Omental fat pad (tissue), 4 donors: Measurements from ENCODE around the gene WWTR1. TPM values are rescaled to one million over a fixed set of nuclear protein-coding genes. Genes with fewer than 3 reads are reported as not detected.
A peak's percentile ranks its signal among the peaks of the same experiment; 100 is the strongest.

Experiments used
- ATAC-seq: fragments of 150-250 bp; one replicate; pipeline ENCODE4 v1.9.1; 2016; ENCODE audit warnings: mild to moderate bottlenecking, moderate library complexity; ENCODE audit not compliant: low FRiP score
- DNase-seq: peaks from one replicate; pipeline ENCODE4 v3.0.0-alpha.2; 2019; ENCODE audit warnings: low spot score
- CTCF ChIP-seq, 3 donors: fragments of 450-650 bp; IDR thresholded peaks; one replicate each; pipeline ENCODE4 v1.5.1; 2016 to 2017; ENCODE audit warnings: antibody characterized with exemption in 3 of 3, mild to moderate bottlenecking in 3 of 3, moderate library complexity in 2 of 3
- total RNA-seq, 4 donors: library from RNA; depleted of rRNA; stranded (reverse); fragments of >200 nt; gene quantifications; one replicate each; pipeline ENCODE4 v1.1.0, GENCODE V29; 2016

WWTR1 gene
- total RNA-seq, 4 donors from 2014 or later = 57.4 to 130 (median 77.7) TPM

GRCh38 chr3:149667576-149667975 is 9.8 kb upstream of the WWTR1 start:
- ATAC-seq = no peak
- no peak for TF ChIP-seq CTCF (IDR thresholded peaks at IDR 0.05)
- no peak for DNase-seq

GRCh38 chr3:149663966-149664365 is 6.1 kb upstream of the WWTR1 start:
- no peak for TF ChIP-seq CTCF (IDR thresholded peaks at IDR 0.05)
- ATAC-seq (no peak), DNase-seq (no peak)

DNA sequence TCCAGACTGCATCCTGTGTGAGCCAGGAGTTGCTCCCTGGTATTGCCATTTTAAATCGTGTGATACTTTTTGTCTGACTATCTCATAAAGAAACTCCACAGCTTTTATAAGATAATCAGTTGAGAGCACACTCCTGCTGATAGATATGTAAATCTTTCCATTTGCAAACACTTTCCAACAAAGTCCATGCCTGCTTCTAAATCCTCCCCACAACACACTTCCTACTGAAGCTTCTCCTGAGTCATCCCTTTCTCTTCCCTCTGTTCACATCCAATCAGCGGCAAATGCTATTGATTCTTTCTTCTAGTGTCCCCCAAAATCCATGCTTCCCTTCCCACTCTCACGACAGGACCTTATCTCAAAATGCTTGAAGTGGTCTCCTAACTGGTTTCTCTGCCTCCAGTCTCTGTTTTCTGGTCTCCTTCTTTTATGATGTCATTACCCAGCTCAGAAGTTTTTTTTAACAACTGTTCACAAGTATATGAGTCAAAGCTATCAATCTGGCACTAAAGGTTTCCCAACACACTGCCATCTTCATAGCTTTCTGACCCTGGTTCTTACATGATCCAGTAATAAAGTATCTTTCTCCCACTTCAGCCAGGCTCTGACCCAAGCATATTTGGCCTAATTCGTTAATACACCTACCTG is 4.5 kb upstream of the WWTR1 start:
- ATAC-seq = no peak
- DNase-seq = no peak
- TF ChIP-seq CTCF (IDR thresholded peaks at IDR 0.05) = no peak

- no peak for TF ChIP-seq CTCF (IDR thresholded peaks at IDR 0.05)
- DNase-seq (no peak), ATAC-seq (no peak)
Observed at GRCh38 chr3:149660462-149660861, 2.6 kb upstream of the WWTR1 start.

DNA sequence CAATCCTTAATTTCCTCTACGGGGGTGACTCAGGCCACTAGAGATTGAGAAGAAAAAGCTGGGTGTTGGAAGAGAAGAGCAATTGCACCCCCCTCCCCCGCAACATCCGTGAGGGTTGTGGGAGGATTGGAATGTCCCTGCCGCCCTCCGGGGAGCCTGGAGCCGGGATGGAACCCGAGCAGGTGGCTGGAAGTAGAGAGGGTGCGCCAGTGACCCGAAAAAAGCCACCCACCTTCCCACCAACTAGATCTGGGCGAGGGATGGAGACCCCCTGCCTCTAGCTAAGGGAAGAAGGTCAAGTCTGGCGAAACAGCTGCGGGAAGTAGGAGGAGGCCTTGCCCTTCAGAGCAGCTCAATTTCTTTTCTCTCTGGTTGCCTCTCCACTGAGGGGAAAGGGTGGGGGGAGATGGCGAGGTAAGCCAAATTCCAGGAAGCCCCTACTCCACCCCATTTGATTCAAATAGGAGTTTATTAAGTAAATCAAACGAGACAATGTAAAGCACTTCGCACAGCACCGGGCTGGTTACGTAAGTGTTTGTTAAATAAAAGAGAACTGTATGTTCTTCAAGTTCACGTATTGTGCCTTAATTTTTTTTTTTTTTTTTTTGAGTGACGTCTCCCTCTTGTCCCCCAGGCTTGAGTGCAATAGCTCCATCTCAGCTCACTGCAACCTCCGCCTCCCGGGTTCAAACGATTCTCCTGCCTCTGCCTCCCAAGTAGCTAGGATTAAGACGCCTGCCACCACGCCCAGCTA is 1.1 kb upstream of the WWTR1 start:
- no peak for TF ChIP-seq CTCF (IDR thresholded peaks at IDR 0.05)
- ATAC-seq (peak; percentile 26), DNase-seq (no peak)

DNA sequence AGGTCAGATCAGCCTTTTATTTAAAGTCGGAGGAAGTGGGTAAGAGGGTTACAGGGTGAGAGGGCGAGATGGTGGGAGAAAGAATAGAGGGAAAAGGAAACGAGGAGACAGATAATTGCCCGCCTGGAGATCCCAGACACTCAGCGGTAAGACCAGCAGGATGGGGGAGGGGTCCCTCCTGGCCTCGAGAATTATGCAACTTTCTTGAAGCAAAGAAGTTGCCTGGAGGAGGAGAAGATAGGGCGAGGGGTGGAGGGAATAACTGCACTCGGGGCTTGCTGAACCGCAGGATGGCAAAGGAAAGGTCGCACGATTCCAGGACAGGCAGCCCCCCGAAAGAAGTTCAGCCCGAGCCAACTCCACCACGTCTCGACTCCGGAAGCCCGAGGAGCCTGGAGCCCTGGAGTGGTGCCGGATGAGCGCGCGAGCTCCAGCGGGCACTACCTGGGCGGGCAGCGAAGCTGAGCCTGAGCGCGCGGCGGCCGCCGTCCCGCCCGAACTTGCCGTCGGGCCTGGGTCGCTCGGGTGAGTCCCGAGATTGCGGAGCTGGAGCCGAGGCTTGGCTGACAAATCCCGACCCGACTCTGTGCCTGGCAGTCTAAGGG is 402 bp downstream of the WWTR1 start:
- ATAC-seq (peak; percentile 61), DNase-seq (no peak)
- no peak for TF ChIP-seq CTCF (IDR thresholded peaks at IDR 0.05)
